MM.1S (cell line): ENCODE results near the gene RALGPS2.

Experiments used
- DNase-seq: peaks from one replicate; pipeline ENCODE4 v3.0.0-alpha.2; 2015
- H2AFZ ChIP-seq: fragments of 300-600 bp; sonication (generic); 2 replicates; pipeline ENCODE4 v1.6.0; 2016; ENCODE audit warnings: antibody characterized with exemption, low read length
- H3F3A ChIP-seq: fragments of 300-600 bp; sonication (generic); 2 replicates; pipeline ENCODE4 v1.6.1; 2016; ENCODE audit warnings: mild to moderate bottlenecking, antibody characterized with exemption, low read length, moderate library complexity, mixed read lengths; ENCODE audit not compliant: insufficient read depth
- H3K27ac ChIP-seq: fragments of 300-600 bp; sonication (generic); 2 replicates; pipeline ENCODE4 v1.5.1; 2016; ENCODE audit warnings: mild to moderate bottlenecking, low read length
- H3K27me3 ChIP-seq: fragments of 300-600 bp; sonication (generic); replicated peaks from 2 replicates; pipeline ENCODE4 v1.6.0; 2016; ENCODE audit warnings: low read length; ENCODE audit not compliant: insufficient read depth
- H3K36me3 ChIP-seq: fragments of 300-600 bp; sonication (generic); replicated peaks from 2 replicates; pipeline ENCODE4 v1.6.1; 2016; ENCODE audit warnings: mild to moderate bottlenecking, low read length, mixed read lengths; ENCODE audit not compliant: insufficient read depth
- H3K4me1 ChIP-seq: fragments of 300-600 bp; sonication (generic); 2 replicates; pipeline ENCODE4 v1.6.1; 2016; ENCODE audit warnings: low read length, mixed read lengths
- H3K4me2 ChIP-seq: fragments of 300-600 bp; sonication (generic); 2 replicates; pipeline ENCODE4 v1.6.0; 2016; ENCODE audit warnings: low read depth, low read length
- H3K4me3 ChIP-seq: fragments of 300-600 bp; sonication (generic); 2 replicates; pipeline ENCODE4 v1.5.1; 2016; ENCODE audit warnings: low read length, mixed read lengths
- H3K79me2 ChIP-seq: fragments of 300-600 bp; sonication (generic); 2 replicates; pipeline ENCODE4 v1.6.1; 2016; ENCODE audit warnings: mixed run types, low read length, mixed read lengths
- H3K9ac ChIP-seq: fragments of 300-600 bp; sonication (generic); 2 replicates; pipeline ENCODE4 v1.6.1; 2016; ENCODE audit warnings: low read length, mixed read lengths
- H3K9me2 ChIP-seq: fragments of 300-600 bp; sonication (generic); replicated peaks from 2 replicates; pipeline ENCODE4 v1.6.1; 2016; ENCODE audit warnings: mild to moderate bottlenecking, low read length, mixed read lengths; ENCODE audit not compliant: insufficient read depth
- H3K9me3 ChIP-seq: fragments of 300-600 bp; sonication (generic); replicated peaks from 2 replicates; pipeline ENCODE4 v1.6.1; 2016; ENCODE audit warnings: mild to moderate bottlenecking, low read length, mixed read lengths; ENCODE audit not compliant: insufficient read depth
- H4K20me1 ChIP-seq: fragments of 300-600 bp; sonication (generic); 2 replicates; pipeline ENCODE4 v1.6.1; 2016; ENCODE audit warnings: mild to moderate bottlenecking, low read length, moderate library complexity, mixed read lengths; ENCODE audit not compliant: insufficient read depth
- EZH2 ChIP-seq: fragments of 300-600 bp; sonication (generic); optimal IDR thresholded peaks from 2 replicates; pipeline ENCODE3; 2017; ENCODE audit warnings: low read depth, mild to moderate bottlenecking, antibody characterized with exemption, low read length, mixed read lengths
- EZH2phosphoT487 ChIP-seq: fragments of 300-600 bp; sonication (generic); IDR thresholded peaks from 2 replicates; pipeline ENCODE4 v1.6.1; 2018; ENCODE audit warnings: antibody characterized with exemption, low read length
- TF ChIP-seq, protein P1 (sequence below): fragments of 300-600 bp; sonication (generic); IDR thresholded peaks from 2 replicates; pipeline ENCODE4 v1.5.1; 2016; ENCODE audit warnings: antibody characterized with exemption, low read length, mixed read lengths

The RALGPS2 gene

DNA sequence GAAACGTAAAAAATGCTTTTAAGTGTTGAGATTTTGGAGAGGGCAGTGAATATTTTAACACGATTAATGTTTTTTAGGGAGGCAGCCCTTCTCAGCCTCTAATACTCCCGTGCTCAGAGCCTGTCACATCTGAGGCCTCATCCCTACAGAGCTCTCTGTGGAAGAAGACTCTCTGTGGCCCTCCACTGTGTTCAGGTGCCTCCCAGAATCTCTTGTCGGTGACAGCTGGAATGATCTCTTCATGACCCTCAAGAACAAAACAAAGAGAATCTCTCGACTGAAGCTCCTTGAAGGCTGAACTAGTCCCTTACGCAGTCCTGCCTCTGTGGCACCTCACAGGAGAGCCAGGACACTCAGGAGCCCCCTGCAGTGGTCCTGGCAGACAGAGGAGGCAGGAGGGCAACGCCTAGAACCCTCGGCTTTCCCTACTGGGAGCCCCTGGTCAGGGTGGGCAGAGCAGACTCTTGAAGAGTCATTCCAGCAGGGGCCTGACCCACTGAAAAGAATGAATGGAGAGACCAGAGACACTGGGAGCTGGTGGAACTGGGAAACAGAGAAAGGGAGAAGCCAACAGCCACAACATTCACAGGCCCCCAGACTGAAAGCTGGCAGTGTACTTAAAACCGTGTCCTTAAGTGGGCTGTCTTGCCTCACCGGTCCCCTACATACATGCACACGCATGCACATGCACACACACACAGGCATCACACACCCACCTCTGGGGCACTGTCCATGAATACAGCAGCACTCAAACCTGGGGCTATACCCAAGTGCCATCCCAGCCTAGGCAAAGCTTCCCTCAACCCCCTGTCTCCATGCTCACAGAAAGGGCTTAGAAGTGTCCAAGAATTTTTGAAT, 213.3 kb downstream of the RALGPS2 start:
- H3K4me3 ChIP-seq: no peak overlapping the region
- no peaks in the 10 kb centered on the region for H4K20me1 ChIP-seq
- H2AFZ ChIP-seq: no peak overlapping the region
- H3F3A ChIP-seq: no peaks in the 10 kb centered on the region
- no peaks in the 10 kb centered on the region for H3K4me1 ChIP-seq
- no peak overlapping the region for H3K9ac ChIP-seq
- H3K4me2 ChIP-seq: no peak overlapping the region
- no peaks in the 10 kb centered on the region for H3K9me2 ChIP-seq
- no peaks in the 10 kb centered on the region for H3K79me2 ChIP-seq
- no peaks in the 10 kb centered on the region for H3K36me3 ChIP-seq
- no peaks in the 10 kb centered on the region for H3K27me3 ChIP-seq
- no peak for DNase-seq
- TF ChIP-seq EZH2 (no peak), EZH2phosphoT487 (no peak)
- TF ChIP-seq, protein P1, sequence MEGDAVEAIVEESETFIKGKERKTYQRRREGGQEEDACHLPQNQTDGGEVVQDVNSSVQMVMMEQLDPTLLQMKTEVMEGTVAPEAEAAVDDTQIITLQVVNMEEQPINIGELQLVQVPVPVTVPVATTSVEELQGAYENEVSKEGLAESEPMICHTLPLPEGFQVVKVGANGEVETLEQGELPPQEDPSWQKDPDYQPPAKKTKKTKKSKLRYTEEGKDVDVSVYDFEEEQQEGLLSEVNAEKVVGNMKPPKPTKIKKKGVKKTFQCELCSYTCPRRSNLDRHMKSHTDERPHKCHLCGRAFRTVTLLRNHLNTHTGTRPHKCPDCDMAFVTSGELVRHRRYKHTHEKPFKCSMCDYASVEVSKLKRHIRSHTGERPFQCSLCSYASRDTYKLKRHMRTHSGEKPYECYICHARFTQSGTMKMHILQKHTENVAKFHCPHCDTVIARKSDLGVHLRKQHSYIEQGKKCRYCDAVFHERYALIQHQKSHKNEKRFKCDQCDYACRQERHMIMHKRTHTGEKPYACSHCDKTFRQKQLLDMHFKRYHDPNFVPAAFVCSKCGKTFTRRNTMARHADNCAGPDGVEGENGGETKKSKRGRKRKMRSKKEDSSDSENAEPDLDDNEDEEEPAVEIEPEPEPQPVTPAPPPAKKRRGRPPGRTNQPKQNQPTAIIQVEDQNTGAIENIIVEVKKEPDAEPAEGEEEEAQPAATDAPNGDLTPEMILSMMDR: no peak
- no peaks in the 10 kb centered on the region for H3K9me3 ChIP-seq
- H3K27ac ChIP-seq: no peak overlapping the region

DNA sequence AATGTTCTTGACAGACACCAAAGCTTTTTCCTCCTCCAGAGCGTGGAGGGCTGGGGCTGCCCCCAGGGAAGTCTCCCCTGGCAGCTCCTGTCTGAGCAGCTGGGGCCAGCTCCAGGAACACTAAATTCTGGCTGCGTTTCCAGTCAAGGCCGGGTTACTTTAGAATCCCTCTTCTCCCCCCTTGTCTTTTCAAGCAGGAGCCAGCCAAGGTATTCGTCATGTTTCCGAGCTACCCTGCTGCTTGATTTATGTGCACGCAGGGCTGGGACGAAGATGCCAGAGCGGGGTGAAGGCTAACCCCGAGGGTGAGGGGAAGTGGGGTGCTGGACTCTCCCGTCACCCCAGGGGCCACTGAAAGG, 213.9 kb downstream of the RALGPS2 start:
- Histone ChIP-seq H2AFZ (no peak overlapping the region), H3K27me3 (no peaks in the 10 kb centered on the region), H3K4me3 (no peak overlapping the region), H3K79me2 (no peaks in the 10 kb centered on the region), H3K4me2 (no peak overlapping the region), H3K27ac (no peak overlapping the region), H3K9me3 (no peaks in the 10 kb centered on the region), H4K20me1 (no peaks in the 10 kb centered on the region), H3K36me3 (no peaks in the 10 kb centered on the region), H3K4me1 (no peaks in the 10 kb centered on the region), H3K9ac (no peak overlapping the region), H3F3A (no peaks in the 10 kb centered on the region), H3K9me2 (no peaks in the 10 kb centered on the region)
- TF ChIP-seq, protein P1: no peak
- TF ChIP-seq EZH2: no peak
- no peak for DNase-seq

DNA sequence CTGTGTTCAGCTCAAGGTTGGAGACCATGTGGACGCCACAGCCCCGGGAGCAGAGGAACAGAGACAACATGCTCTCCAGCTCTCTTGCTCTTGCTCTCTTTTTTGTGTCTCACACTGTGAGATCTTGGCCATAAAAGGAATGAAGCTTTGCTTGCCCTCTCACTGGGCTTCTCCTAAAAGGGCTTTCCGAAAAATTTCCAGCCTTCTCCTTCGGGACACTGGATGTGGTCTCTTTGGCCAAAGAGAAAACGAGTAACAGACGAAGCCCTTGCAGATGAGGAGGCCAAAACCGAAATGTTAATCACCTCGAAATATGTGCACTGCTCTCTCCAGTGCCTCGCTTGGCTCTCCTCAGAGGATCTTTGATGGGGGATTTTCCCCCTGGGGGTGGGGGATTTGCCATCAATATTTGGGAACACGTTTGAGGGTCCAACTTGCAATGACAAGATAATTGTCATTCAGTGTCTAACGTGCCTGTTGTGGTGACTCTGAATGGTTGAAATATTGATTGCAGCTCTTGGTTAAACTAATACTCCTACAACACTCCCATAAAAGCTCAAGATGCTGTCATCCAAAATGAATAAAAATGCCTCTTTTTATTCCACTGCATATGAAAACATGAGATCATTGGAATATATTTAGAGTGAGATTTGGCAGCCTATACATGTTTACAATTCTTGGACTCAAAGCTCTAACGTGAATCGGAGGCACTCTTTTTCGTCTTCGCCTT, 214.5 kb downstream of the RALGPS2 start:
- H4K20me1 ChIP-seq: no peaks in the 10 kb centered on the region
- no peaks in the 10 kb centered on the region for H3K4me1 ChIP-seq
- no peaks in the 10 kb centered on the region for H3K36me3 ChIP-seq
- H3K79me2 ChIP-seq: no peaks in the 10 kb centered on the region
- no peaks in the 10 kb centered on the region for H3F3A ChIP-seq
- H3K9me3 ChIP-seq: no peaks in the 10 kb centered on the region
- no peak for DNase-seq
- H3K9ac ChIP-seq: no peak overlapping the region
- no peaks in the 10 kb centered on the region for H3K9me2 ChIP-seq
- no peaks in the 10 kb centered on the region for H3K27me3 ChIP-seq
- H3K27ac ChIP-seq: no peak overlapping the region
- H3K4me2 ChIP-seq: no peak overlapping the region
- TF ChIP-seq EZH2phosphoT487 (no peak), EZH2 (no peak)
- TF ChIP-seq, protein P1: no peak
- H3K4me3 ChIP-seq: no peak overlapping the region
- no peak overlapping the region for H2AFZ ChIP-seq
